Measurements from ENCODE around the gene DPEP1. TPM values are rescaled to one million over a fixed set of nuclear protein-coding genes. Genes with fewer than 3 reads are reported as not detected.

Gene DPEP1
- total RNA-seq, 1 donor, result not detected

GRCh38 chr16:89638455-89638854 is 25.0 kb downstream of the DPEP1 start:
- Histone ChIP-seq H3K4me1 (ENCODE audit: insufficient read depth, low read length) (no peaks in the 10 kb centered on the region), H3K9me3 (ENCODE audit: low read depth, low read length) (peaks cover 4% of the 10 kb centered on the region), H3K4me3 (ENCODE audit: low read length) (no peak overlapping the region), H3K27me3 (ENCODE audit: insufficient read depth, low read length) (no peaks in the 10 kb centered on the region)

- Histone ChIP-seq H3K27me3 (ENCODE audit: insufficient read depth, low read length) (no peaks in the 10 kb centered on the region), H3K4me3 (ENCODE audit: low read length) (no peak overlapping the region), H3K4me1 (ENCODE audit: insufficient read depth, low read length) (no peaks in the 10 kb centered on the region), H3K9me3 (ENCODE audit: low read depth, low read length) (peaks cover 3% of the 10 kb centered on the region)
Measured at GRCh38 chr16:89639385-89639784, 25.9 kb downstream of the DPEP1 start.

- H3K9me3 ChIP-seq (ENCODE audit: low read depth, low read length), result no peaks in the 10 kb centered on the region
- no peak overlapping the region for H3K4me3 ChIP-seq (ENCODE audit: low read length)
- no peaks in the 10 kb centered on the region for H3K4me1 ChIP-seq (ENCODE audit: insufficient read depth, low read length)
- no peaks in the 10 kb centered on the region for H3K27me3 ChIP-seq (ENCODE audit: insufficient read depth, low read length)
Measured at GRCh38 chr16:89641458-89642119, 28.1 kb downstream of the DPEP1 start.

GRCh38 chr16:89642574-89642973 is 29.1 kb downstream of the DPEP1 start:
- H3K27me3 ChIP-seq (ENCODE audit: insufficient read depth, low read length), result no peaks in the 10 kb centered on the region
- H3K9me3 ChIP-seq (ENCODE audit: low read depth, low read length), result no peaks in the 10 kb centered on the region
- H3K4me3 ChIP-seq (ENCODE audit: low read length), result no peak overlapping the region
- H3K4me1 ChIP-seq (ENCODE audit: insufficient read depth, low read length), result no peaks in the 10 kb centered on the region

GRCh38 chr16:89643769-89644300 is 30.4 kb downstream of the DPEP1 start:
- Histone ChIP-seq H3K4me3 (ENCODE audit: low read length) (no peak overlapping the region), H3K9me3 (ENCODE audit: low read depth, low read length) (no peaks in the 10 kb centered on the region), H3K4me1 (ENCODE audit: insufficient read depth, low read length) (no peaks in the 10 kb centered on the region), H3K27me3 (ENCODE audit: insufficient read depth, low read length) (no peaks in the 10 kb centered on the region)

- H3K9me3 ChIP-seq (ENCODE audit: low read depth, low read length), result no peaks in the 10 kb centered on the region
- H3K4me3 ChIP-seq (ENCODE audit: low read length), result no peak overlapping the region
- H3K27me3 ChIP-seq (ENCODE audit: insufficient read depth, low read length), result no peaks in the 10 kb centered on the region
- no peaks in the 10 kb centered on the region for H3K4me1 ChIP-seq (ENCODE audit: insufficient read depth, low read length)
Measured at GRCh38 chr16:89645122-89645521, 31.7 kb downstream of the DPEP1 start.

- H3K4me1 ChIP-seq (ENCODE audit: insufficient read depth, low read length), result no peaks in the 10 kb centered on the region
- no peaks in the 10 kb centered on the region for H3K9me3 ChIP-seq (ENCODE audit: low read depth, low read length)
- no peaks in the 10 kb centered on the region for H3K27me3 ChIP-seq (ENCODE audit: insufficient read depth, low read length)
- no peak overlapping the region for H3K4me3 ChIP-seq (ENCODE audit: low read length)
Measured at GRCh38 chr16:89646270-89646669, 32.8 kb downstream of the DPEP1 start.

GRCh38 chr16:89646906-89647305 is 33.5 kb downstream of the DPEP1 start:
- H3K4me1 ChIP-seq (ENCODE audit: insufficient read depth, low read length), result no peaks in the 10 kb centered on the region
- no peaks in the 10 kb centered on the region for H3K27me3 ChIP-seq (ENCODE audit: insufficient read depth, low read length)
- H3K9me3 ChIP-seq (ENCODE audit: low read depth, low read length), result no peaks in the 10 kb centered on the region
- H3K4me3 ChIP-seq (ENCODE audit: low read length), result no peak overlapping the region

- peaks cover 14% of the 10 kb centered on the region for H3K4me1 ChIP-seq (ENCODE audit: insufficient read depth, low read length)
- H3K9me3 ChIP-seq (ENCODE audit: low read depth, low read length), result no peaks in the 10 kb centered on the region
- H3K4me3 ChIP-seq (ENCODE audit: low read length), result no peak overlapping the region
- no peaks in the 10 kb centered on the region for H3K27me3 ChIP-seq (ENCODE audit: insufficient read depth, low read length)
Measured at GRCh38 chr16:89651584-89651983, 38.1 kb downstream of the DPEP1 start.

- no peaks in the 10 kb centered on the region for H3K9me3 ChIP-seq (ENCODE audit: low read depth, low read length)
- no peaks in the 10 kb centered on the region for H3K27me3 ChIP-seq (ENCODE audit: insufficient read depth, low read length)
- no peak overlapping the region for H3K4me3 ChIP-seq (ENCODE audit: low read length)
- H3K4me1 ChIP-seq (ENCODE audit: insufficient read depth, low read length), result peaks cover 26% of the 10 kb centered on the region
Measured at GRCh38 chr16:89653656-89654295, 40.3 kb downstream of the DPEP1 start.

GRCh38 chr16:89655062-89655643 is 41.7 kb downstream of the DPEP1 start:
- peaks cover 27% of the 10 kb centered on the region for H3K4me1 ChIP-seq (ENCODE audit: insufficient read depth, low read length)
- no peak overlapping the region for H3K4me3 ChIP-seq (ENCODE audit: low read length)
- H3K9me3 ChIP-seq (ENCODE audit: low read depth, low read length), result no peaks in the 10 kb centered on the region
- no peaks in the 10 kb centered on the region for H3K27me3 ChIP-seq (ENCODE audit: insufficient read depth, low read length)

- Histone ChIP-seq H3K27me3 (ENCODE audit: insufficient read depth, low read length) (no peaks in the 10 kb centered on the region), H3K4me1 (ENCODE audit: insufficient read depth, low read length) (peaks cover 27% of the 10 kb centered on the region), H3K4me3 (ENCODE audit: low read length) (peak overlapping the region; percentile 92), H3K9me3 (ENCODE audit: low read depth, low read length) (no peaks in the 10 kb centered on the region)
Measured at GRCh38 chr16:89656435-89657121, 43.1 kb downstream of the DPEP1 start.

GRCh38 chr16:89657442-89658220 is 44.2 kb downstream of the DPEP1 start, which contains the start of the genes CHMP1A and SPATA33:
Gene CHMP1A (minus strand): TSS chr16:89657708. CDS start chr16:89657588, 120 bp downstream.
Gene SPATA33 (plus strand): TSS chr16:89657836. CDS start chr16:89657912, 76 bp downstream.
- Histone ChIP-seq H3K27me3 (ENCODE audit: insufficient read depth, low read length) (no peaks in the 10 kb centered on the region), H3K4me1 (ENCODE audit: insufficient read depth, low read length) (peaks cover 27% of the 10 kb centered on the region), H3K4me3 (ENCODE audit: low read length) (peak within 1 kb of the TSS; percentile 92), H3K9me3 (ENCODE audit: low read depth, low read length) (no peaks in the 10 kb centered on the region)

GRCh38 chr16:89658221-89658879 is 44.9 kb downstream of the DPEP1 start:
- Histone ChIP-seq H3K4me1 (ENCODE audit: insufficient read depth, low read length) (peaks cover 27% of the 10 kb centered on the region), H3K9me3 (ENCODE audit: low read depth, low read length) (no peaks in the 10 kb centered on the region), H3K4me3 (ENCODE audit: low read length) (peak overlapping the region; percentile 92), H3K27me3 (ENCODE audit: insufficient read depth, low read length) (no peaks in the 10 kb centered on the region)
